ENCODE data around the gene NEDD9.

Gene NEDD9

DNA sequence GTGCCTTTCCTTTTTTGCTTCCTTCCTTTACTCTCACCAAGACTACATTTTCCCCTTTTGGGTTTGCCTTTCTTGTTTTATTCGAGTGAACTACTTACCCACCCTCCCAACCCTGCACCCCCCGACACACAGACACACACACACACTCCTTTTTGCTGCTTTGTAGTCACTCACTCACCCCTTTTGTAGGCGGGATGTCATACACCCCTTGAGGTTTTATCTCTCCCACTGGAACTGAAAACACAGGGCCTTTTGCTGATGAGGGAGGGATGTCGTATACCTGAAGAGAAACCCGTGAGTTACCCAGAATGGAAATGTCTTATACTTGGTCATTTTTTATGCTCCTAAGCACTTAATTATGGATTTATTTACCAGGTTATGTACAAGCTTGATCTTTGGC, 40.3 kb downstream of the NEDD9 start:
- no peak overlapping the region for H3K27ac ChIP-seq
- TF ChIP-seq, protein P1, sequence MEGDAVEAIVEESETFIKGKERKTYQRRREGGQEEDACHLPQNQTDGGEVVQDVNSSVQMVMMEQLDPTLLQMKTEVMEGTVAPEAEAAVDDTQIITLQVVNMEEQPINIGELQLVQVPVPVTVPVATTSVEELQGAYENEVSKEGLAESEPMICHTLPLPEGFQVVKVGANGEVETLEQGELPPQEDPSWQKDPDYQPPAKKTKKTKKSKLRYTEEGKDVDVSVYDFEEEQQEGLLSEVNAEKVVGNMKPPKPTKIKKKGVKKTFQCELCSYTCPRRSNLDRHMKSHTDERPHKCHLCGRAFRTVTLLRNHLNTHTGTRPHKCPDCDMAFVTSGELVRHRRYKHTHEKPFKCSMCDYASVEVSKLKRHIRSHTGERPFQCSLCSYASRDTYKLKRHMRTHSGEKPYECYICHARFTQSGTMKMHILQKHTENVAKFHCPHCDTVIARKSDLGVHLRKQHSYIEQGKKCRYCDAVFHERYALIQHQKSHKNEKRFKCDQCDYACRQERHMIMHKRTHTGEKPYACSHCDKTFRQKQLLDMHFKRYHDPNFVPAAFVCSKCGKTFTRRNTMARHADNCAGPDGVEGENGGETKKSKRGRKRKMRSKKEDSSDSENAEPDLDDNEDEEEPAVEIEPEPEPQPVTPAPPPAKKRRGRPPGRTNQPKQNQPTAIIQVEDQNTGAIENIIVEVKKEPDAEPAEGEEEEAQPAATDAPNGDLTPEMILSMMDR (conservative IDR thresholded peaks at IDR 0.05) = no peak
- no peak for TF ChIP-seq ZFX (IDR thresholded peaks at IDR 0.05)

DNA sequence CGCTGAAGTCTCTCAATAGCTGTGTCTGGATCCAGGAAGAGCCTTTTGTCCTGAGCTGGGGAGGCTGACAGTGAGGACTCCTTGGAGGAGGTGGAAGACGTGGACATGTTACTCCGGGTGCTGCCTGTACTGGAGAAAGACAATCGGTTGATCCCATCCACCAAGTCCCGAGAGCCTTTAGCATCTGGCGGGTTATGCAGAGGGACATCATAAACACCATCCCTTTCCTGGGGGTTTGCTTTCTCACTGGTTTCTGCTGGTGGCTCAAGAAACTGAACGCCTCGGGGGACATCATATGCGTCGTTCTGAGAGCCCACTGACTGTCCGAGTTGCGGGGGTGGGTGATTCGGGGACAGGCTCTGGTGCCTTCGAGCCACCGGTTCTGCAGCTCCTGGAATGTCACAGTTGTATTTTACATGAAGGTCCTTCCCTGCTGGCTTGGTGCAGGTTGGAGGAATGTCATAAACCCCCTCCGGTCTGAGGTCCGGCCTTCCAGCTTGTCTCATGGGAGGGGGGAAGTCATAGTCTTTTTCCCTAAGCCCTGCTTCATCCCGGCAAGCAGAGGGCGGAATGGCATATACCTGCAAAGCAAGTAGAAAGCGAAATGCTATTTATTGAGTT, 41.7 kb downstream of the NEDD9 start:
- TF ChIP-seq, protein P1 (conservative IDR thresholded peaks at IDR 0.05) = no peak
- no peak for TF ChIP-seq ZFX (IDR thresholded peaks at IDR 0.05)
- H3K27ac ChIP-seq = no peak overlapping the region

DNA sequence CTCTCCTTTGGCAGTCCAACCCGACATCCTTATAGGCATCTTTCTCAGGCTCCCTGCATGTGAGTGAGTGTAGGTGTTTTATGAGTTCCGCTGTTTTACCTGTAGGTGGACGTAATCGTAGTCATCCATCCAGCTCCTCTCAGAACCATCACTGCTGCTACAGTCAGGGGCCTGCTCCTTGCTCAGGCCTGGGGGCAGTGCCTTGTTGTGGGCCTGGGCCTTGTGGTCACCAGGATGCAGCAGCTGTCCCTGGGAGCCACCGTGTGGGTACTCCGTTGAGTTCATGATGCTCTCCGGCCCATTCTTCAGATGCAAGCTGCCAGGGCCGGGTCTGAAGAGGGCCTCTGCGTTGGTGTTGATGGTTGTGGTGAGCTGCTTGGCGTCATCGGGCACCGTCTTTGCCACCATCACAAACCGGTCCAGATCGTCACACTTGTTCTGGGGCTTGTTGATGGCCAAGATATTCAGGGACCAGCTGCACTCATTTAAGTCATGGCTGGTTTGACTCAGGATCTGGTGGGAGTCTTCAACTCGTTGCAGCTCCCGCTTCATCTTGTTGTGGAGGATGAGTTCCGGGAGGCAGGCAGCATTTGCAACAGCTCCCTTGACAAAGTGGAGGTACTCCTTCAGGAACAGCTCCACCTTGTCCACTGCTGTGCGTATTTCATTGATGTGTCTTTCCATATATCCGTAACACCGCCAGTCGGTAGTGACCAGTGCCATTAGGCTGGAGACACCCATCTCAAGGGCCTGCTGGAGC, 42.4 kb downstream of the NEDD9 start:
- no peak for TF ChIP-seq ZFX (IDR thresholded peaks at IDR 0.05)
- TF ChIP-seq, protein P1 (conservative IDR thresholded peaks at IDR 0.05) = no peak
- H3K27ac ChIP-seq = no peak overlapping the region

DNA sequence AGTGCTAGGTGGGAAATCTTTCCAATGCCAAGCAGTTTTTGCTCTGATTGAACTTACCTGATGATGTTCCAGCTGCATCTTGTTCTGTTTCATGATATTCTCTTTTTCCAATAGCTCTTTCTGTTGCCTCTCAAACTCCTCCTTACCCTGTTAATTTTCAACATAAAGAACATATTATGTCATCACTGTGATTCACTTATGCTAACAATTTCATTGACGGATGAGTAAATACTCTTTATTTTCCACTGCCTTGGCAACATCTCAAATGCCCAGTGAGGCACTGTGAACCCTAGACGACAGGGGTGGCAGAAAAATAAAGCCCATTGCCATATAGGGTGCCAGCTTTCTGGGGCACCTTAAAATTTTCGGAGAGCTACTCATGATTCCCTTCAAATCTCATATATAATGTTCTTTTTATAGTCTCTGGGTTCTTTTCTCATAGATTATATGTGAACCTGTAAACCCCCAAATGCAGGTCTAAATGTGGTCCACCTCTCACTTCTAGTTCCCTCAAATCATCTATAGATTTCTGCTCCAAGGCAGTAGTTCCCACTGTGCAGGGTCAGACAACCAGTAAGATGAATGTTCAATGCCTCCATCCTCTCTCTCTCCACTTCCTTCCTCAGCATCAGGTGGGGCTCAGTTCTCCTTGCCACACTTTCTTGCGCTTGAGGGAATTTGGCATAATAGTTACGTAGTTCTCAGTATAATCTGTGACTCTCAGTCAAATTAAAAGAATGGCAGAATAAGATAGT, 44.1 kb downstream of the NEDD9 start:
- no peak for TF ChIP-seq ZFX (IDR thresholded peaks at IDR 0.05)
- TF ChIP-seq, protein P1 (conservative IDR thresholded peaks at IDR 0.05) = no peak
- H3K27ac ChIP-seq = no peak overlapping the region

DNA sequence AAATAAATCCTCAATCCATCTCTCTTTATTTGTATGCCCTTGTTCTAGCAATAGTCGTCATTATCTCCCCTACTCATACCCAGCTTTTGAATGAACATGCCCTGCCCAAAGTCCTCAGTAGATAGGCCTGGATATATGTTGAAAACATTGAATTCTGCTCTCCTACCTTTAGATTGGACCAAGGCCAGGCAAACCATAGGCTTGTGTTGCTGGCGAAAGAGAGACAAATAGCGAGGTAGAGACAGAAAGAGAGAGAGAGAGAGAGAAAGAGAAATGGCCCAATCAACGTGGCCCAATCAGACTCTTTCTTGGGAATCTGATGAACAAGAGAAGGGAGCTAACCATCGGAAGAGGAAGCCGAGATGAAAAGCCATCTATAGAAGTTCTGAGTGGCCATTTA, 45.2 kb downstream of the NEDD9 start:
- H3K27ac ChIP-seq = no peak overlapping the region
- TF ChIP-seq, protein P1 (conservative IDR thresholded peaks at IDR 0.05) = no peak
- TF ChIP-seq ZFX (IDR thresholded peaks at IDR 0.05) = no peak

DNA sequence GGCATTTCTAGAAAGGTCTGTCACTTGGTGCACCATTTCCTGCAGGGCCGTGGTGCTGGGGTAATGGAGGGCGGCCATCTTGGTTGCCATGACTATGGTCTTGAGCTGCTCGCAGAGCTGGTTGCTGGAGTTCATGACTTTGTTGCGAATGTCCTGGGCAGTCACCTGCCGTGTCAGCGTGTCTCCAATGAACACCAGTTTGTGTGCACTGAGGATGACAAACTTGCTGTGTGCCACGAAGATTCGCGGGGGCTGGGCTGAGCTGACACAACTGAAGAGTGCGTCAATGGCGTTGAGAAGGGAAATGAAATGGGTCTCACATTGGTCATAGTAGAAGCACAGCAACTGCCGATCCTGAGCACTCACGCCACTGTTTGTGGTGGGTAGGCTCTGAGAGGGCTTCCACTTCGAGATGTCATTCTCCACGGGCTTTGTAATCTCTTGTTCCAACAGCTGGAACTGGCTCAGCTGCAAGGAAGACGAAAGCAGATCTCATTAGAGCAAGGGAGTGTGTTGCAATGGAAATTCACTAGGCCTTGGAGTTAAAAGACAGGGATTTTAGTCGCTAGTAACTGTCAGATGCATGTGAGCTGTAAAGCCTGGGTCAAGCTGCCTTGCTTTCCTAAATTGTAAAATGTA, 47.1 kb downstream of the NEDD9 start:
- no peak for TF ChIP-seq ZFX (IDR thresholded peaks at IDR 0.05)
- TF ChIP-seq, protein P1 (conservative IDR thresholded peaks at IDR 0.05) = no peak
- H3K27ac ChIP-seq = no peak overlapping the region
